UCSD-AML1 (cell line): ENCODE data around the gene ZMYM3.

Source experiments
- DNase-seq: peaks from one replicate; lab custom pipeline; 2025; ENCODE audit not compliant: unreplicated experiment; lab: John Stamatoyannopoulos, UW

Gene ZMYM3

DNA sequence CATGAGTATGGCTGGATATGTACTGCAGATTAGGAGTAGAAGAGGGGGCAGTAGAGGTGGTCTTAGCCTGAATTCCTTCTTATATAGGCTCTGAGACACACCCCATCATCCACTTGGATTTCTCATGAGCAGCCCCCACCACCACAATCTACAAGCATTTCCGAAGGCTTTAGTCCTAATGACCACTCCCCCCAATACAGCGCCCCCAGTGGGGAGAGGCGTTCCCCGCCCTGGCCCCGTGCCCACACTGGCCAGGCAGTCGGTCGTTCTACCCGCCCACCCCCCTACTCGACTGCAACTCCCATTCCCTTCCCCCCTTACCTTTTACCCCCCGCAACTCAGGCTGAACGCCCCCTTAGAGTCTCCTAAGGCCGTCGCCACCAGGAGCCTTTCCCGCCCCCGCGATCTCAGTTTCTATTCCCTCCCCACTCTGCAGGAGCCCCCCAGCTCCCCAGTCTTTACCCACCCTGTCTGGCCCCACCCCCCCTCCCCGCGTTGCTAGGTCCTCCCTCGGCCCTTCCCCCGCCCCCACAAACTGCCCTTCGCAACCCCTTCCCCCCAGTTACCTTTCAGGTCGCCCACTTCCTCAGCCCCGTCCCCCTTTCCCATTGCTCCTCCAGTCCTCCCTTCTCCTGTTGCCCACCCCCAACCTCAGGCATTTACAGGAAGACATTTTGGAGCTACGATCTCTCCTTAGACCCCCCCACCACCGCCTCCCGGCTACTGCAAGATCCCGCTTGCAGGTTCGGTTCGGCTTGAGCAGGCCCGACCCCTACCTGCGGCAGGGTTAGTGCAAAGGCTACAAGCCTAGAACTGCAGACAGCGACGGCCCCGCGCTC, 468 bp downstream of the ZMYM3 start:
- DNase-seq: peak; percentile 64

DNA sequence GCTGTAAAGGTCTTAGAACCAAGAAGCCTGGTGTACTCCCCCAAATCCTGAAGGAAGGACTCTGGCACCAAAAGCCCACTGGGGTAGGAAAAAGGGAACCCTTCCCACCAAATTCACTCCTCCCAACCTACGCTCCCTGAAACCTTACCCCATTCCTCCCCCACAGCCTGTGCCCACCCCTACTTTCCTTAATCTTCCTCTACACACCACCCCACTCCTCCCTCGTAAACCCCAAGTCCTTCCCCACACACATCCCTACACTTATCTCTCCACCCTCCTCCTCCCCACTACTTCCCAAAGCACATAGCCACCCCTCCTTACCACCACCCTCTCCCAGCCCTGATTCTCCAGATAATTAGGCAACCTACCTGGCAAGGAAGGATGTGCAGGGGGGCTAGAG, 1.7 kb downstream of the ZMYM3 start:
- DNase-seq: no peak

DNA sequence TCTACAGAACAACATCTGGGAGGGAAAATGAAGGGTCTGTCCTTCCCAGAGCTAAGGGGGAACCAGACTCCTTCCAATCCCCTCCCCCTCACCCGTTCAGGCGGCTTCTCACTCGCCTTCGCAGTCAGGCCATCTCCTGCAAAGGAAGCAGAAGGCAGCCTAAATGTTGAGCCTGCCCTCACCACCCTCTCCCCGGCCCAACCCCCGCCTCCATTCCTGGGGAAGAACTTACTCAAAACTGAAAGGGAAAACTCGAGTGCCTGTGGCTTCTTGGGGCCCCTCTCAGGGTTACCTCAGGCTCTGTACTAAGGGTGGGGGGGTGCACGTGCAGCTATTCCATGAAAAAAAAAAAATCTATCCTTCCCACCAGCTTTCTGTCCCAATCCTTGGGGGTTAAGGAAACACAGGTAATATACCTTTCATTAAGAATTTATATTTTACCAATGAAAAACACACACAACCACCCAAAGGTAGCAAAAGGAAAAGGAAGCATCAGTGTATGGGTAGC, 2.4 kb downstream of the ZMYM3 start:
- peak; percentile 24 for DNase-seq

GRCh38 chrX:71250841-71251240, 3.1 kb downstream of the ZMYM3 start:
- DNase-seq: no peak

GRCh38 chrX:71245159-71245558, 8.8 kb downstream of the ZMYM3 start:
- DNase-seq: no peak

DNA sequence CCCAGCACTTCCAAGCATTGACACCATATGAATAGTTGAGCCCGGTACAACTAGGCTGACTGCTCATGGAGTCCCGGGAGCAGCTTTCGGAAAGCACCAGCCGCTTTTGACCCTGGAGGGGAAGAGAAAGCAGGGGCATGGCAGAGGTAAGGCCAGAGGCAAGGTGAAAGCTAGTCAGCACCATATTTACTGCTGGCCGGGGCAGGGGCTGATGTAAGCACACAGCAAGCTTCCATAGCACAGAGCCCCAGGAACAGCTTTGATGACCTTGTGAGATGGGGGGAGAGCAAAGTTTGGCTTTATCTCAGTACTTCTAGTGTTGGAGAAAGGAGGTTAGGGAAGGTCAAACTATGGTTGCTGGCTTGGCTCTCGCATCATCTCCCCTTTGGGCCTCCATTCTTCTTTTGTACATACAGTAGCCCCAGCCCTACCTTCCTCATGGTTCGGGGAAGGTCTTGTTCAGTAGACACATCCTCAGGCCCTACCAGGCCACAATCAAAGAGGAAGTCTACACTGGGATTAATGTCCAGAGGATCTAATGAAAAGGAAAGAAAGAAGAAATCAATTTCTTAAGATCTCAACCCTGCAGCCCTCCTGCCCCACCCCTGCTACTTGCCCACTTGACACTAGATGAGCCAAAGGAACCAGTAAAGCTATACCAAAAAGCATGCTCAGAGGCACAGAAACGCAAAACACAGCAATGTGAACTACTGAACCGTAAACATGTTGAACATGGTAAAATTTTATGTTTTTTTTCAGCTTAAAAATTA, 9.4 kb downstream of the ZMYM3 start:
- no peak for DNase-seq

GRCh38 chrX:71241301-71241700, 12.6 kb downstream of the ZMYM3 start:
- no peak for DNase-seq

DNA sequence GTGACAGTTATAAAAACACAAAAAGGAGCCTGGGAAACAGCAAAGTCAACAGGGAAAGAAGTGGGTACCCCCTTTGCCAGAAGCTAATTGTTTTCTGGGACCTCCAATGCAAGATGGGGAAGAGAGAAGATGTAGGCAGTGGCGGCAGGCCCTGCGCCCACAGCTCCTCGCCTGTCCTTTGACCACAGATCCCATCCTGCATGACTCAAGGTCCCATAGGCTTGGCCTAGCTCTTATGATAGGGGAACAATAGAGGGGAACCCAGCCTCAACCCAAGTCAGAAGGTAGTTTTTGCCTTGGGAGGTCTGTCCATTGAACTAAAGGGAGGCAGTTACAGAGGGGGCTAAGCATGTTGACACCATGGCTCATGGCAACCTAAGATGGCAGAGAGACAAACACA, 14.2 kb downstream of the ZMYM3 start:
- DNase-seq: no peak

DNA sequence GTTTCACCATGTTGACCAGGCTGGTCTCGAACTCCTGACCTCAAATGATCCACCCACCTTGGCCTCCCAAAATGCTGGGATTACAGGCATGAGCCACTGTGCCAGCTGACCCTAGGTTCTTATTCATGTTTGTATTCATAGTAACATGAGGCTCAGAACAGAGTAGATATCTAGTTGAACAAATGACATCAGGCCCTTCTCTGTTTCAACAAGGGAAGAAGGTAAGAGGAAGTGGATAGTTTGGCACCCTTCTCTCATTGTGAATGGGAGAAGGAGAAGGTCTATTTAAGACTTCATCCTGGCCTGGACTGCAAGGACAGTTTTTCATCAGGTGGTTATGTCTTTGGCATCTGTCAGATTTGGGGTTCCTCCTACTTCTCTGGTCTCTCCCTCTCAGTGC, 17.1 kb downstream of the ZMYM3 start:
- DNase-seq: no peak

DNA sequence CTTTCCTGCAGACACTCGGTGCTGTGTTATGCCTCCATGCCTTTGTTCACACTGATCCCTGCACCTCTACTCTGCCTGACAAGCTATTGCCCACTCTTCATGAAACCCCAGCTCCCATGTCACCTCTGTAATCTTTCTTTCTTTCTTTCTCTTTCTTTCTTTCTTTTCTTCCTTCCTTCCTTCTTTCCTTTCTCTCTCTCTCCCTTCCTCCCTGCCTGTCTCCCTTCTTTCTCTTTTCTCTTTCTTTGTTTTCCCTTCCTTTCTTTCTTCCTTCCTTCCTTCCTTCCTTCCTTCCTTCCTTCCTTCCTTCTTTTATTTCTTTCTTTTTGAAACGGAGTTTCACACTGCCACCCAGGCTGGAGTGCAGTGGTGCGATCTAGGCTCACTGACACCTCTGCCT, 18.5 kb downstream of the ZMYM3 start:
- no peak for DNase-seq

- no peak for DNase-seq
These were observed 25.8 kb downstream of the ZMYM3 start for GRCh38 chrX:71228063-71228642.

DNA sequence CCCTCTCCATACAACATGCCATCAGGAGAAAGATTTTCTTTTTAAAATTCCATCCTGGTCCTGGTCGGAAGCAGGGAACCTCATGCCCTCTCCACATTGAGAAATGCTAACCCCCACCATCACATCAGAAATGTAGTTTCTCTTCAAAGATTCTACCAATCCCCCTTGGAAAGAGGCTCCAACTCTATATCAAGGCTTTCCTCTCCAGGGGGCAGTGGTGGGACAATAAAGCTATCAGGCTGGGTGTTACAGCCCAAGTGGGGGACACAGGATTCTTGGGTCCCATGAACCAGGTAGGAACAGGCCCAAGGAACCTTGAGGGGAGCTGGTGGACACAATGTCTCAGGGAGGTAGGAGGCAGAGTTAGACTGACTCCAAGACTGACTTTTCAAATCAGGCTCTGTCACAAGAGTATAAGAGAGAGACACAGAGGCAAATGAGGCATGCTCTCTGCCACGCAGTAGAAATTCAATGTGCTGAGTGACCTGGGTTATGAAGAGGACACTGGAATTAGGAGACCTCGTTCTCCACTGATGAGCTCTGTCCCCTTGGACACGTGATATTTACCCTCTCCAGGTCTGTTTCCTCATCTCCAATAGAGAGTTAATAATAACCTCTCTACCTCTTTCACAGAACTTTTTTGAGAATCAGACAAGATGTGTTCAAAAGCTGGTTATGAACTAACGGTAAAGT, 26.4 kb downstream of the ZMYM3 start:
- no peak for DNase-seq

DNA sequence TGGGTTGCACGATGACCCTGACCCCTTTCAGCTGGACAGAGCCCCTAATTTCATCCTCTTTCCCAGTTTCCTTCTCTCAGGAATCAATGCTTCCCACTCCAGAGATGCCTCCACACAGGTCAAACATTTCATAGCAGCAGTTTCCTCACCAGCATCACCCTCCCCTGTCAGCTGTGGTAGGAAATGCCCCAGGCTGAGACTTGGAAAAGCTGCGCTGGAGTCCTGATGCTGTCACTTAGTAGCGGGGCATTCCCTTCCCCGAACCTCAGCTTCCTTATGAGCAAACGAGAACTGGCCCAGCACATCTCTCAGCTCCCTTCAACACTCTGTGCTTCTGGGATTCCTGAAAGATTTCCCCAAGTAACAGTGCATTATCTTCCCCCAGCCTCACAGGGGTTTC, 28.3 kb downstream of the ZMYM3 start:
- DNase-seq: no peak

DNA sequence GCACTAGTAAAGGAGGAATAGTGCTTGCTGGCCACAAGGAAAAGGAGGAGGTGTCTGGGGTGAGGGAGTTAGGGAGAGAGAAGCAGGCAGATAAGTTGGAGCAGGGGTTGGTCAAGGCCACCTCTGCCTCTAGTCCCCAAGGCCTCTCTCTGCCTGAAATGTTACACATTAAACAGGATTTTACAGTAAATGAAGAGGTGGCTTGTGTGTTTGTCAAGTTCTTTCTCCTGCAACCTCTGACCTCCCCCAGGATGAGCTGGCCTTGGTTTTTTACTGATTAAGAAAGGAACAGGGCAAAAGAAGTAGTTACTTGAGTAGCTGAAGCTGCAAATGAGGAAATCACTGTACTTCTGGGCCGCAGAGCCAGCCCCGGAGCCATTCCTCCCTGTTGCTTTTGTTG, 28.9 kb downstream of the ZMYM3 start:
- no peak for DNase-seq

GRCh38 chrX:71224098-71224708, 29.7 kb downstream of the ZMYM3 start:
- DNase-seq: no peak

GRCh38 chrX:71222929-71223328, 31.0 kb downstream of the ZMYM3 start, which contains the start of gene GJB1:
Gene GJB1 (plus strand): TSS chrX:71223224. CDS start chrX:71223708, 484 bp downstream.
- DNase-seq: no peak

DNA sequence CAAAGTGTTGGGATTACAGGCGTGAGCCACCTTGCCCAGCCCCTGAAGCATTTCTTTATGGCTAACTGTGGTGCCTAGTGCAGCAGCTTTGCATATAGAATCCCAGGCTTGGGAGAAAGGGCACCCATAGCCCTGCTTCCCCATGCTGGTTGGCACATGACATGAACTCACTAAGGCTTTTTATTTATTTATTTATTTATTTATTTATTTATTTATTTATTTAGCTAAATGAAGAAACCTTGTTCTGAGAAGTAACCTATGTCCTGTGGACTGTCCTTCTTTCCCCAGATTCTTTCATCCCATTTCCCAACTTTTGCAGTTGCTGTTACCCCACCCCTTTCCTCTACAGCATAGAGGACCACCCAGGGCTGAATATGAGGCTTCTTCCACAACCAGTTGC, 32.8 kb downstream of the ZMYM3 start:
- DNase-seq: no peak

DNA sequence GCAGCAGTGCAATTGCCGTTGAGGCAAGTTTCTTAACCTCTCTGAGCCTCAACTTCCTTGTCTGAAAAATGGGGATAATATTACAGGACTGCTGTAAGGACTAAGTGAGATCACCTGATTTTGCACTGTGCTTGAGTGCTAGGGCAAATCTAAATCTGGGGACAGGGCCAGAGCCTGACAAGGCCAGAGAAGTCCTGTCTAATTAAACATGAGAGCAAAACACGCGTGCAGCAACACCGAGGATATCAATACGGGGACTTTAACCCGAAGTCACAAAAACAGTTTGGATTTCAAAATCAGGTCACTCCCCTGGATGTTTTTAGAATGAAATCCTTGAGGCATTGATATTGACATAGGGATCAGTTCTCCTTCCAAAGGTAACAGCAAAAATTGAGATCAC, 36.6 kb downstream of the ZMYM3 start:
- DNase-seq: no peak

DNA sequence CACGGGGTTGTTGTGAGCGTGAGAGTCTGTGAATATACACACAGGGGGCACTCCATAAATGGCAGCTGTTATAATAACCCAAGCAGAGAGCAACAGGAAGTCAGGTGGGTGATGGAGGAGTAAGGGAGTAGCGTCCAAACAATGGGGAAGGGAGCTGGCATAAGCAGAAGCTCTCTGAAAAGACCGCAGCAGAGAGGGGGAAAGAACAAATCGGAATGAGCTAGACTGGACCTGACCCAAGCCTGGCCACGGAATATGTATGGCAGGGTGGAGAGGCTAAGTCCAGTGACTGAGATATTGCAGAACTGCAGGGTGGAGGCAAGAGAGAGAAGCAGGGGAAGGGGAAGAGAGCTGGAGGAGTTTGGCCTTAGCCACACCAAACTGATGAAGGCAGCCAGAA, 37.5 kb downstream of the ZMYM3 start:
- DNase-seq: no peak

GRCh38 chrX:71215338-71215912, 38.5 kb downstream of the ZMYM3 start:
- no peak for DNase-seq
